ENCODE results near the gene FIGNL1.

Gene FIGNL1

GRCh38 chr7:50449881-50450589, at the start of gene FIGNL1:
Gene FIGNL1 (minus strand): TSS chr7:50450350. CDS start chr7:50447287, 3,063 bp downstream.
- peak; percentile 73 for DNase-seq

DNA sequence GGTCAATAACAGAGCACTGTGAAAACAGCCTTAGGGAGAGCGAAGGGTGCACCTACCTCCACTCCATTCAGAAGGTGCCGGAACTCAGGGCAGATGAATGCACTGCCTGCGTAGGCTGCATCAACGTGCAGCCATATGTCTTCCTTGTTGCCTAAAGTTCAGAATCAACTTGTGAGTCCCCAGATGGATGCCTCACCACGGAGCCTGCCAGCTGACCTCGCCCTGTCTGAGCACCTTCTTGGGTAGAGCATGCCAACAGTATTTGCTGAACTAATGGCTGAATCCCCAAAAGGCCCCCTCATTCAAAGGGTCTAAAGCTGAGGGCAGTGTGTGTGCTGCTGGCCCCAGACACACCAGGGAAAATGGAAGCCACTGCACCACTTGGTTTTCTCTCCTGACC, 48.9 kb upstream of the FIGNL1 start:
- DNase-seq, result no peak

DNA sequence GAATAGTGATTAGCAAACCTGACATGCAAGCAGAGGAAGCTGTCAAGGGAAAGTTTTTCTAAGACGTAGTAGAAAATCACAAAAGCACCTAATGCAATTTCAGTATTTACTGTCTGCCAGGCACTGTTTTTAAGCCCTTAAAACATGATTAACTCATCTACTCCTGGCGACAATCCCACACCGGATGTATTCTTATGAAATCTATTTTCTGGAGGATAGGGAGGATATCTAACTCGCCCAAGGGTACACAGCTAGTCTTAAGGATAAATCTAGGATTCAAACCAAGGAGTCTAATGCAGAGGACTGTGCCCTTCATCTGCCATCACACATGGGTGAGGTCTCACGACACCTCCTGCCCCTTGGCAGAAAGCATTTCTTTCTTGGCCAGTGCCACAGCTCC, 47.8 kb upstream of the FIGNL1 start:
- DNase-seq, result no peak

GRCh38 chr7:50497068-50497642, 47.0 kb upstream of the FIGNL1 start:
- no peak for DNase-seq

GRCh38 chr7:50496569-50496968, 46.4 kb upstream of the FIGNL1 start:
- DNase-seq, result no peak

DNA sequence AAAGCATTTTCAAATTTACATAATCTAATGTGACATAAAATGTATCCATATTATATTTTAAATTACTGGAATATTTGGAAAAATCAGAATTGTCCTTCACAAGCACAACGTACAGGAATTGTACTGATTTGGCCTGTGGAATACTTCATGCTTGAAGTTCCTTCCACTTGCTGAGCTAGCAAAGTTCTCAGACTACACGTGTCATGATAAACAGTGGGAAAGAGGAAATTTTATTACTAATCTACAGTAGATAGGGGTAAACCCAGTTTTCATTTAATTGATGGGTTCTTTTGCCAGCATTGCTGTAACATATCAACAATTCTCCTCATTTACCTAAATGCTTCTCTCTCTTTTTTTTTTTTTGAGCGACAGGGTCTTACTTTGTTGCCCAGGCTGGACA, 45.6 kb upstream of the FIGNL1 start:
- no peak for DNase-seq

- no peak for DNase-seq
Measured at GRCh38 chr7:50492770-50493519, 42.8 kb upstream of the FIGNL1 start.

GRCh38 chr7:50491943-50492342, 41.8 kb upstream of the FIGNL1 start:
- no peak for DNase-seq

DNA sequence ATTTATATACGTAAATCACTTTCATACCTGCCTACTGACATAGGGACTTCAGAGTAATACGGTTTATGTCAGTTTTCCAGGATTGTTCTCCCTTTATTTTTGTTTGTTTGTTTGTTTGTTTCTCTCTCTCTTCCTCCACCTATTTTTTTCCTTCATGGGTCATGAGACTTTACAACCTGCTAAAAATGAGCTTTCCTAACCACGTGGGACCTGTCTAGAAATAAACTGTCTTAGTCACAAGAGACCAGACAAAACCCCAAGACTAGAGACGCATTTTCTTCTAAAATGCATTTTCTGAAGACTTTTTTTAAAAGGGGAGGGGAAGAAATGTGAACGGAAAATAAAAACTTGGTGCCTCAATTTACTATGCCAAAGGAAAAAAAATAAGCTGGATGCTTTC, 41.1 kb upstream of the FIGNL1 start:
- DNase-seq, result no peak

DNA sequence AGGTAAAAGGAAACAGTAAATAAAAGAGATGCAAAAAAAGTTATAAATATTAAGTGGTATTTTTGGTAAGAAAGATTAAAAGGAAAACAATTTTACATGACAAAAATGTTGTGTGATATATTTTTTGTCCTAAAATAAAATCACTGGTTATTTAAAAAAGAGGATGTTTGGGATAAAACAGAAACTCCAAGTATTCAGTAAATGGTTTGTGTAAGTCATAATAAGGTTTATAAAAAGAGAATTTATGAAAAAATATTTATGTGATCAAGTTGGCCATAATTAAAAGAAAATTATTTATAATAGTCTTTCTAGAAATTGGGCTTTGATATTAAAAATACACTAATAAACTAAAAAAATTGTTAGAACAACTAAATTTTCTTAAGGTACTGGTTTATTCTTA, 38.2 kb upstream of the FIGNL1 start:
- no peak for DNase-seq

- no peak for DNase-seq
Measured at GRCh38 chr7:50486512-50486911, 36.4 kb upstream of the FIGNL1 start.

- no peak for DNase-seq
Measured at GRCh38 chr7:50481867-50482266, 31.7 kb upstream of the FIGNL1 start.

- no peak for DNase-seq
Measured at GRCh38 chr7:50480797-50481196, 30.6 kb upstream of the FIGNL1 start.

DNA sequence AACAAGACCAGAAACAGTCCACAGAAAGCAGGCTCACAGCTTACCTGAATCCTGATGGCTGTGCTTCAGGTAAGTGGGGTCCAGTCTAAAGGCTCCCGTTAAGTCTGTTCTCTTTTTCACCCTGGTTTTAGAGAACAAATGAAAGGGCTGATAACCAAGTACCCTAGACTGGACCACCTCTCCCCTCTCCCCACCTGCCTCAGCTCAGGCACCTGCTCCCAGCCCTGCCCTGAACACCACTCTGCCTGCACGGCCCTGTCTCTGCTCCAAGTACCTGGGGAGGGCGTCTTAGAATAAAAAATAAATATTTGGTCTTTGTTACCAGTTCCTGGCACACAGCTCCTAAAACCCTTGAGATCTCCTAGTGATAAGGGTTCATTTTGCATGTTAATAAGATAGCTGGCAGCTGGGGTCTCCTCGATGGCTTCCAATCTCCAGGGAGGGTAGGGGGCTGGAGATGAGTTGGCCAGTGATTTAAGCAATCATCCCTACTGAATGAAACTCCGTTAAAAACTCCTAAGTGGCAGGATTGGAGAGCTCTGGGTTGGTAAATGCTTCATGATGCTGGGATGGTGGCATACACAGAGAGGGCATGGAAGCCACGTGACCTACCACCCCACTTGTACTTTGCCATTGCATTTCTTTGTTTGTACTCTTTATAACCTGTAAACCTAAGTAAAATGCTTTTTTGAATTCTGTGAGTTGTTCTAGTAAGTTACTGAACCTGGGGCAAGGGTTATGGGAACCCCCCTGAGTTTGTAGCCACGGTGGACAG, 29.8 kb upstream of the FIGNL1 start:
- DNase-seq, result no peak

DNA sequence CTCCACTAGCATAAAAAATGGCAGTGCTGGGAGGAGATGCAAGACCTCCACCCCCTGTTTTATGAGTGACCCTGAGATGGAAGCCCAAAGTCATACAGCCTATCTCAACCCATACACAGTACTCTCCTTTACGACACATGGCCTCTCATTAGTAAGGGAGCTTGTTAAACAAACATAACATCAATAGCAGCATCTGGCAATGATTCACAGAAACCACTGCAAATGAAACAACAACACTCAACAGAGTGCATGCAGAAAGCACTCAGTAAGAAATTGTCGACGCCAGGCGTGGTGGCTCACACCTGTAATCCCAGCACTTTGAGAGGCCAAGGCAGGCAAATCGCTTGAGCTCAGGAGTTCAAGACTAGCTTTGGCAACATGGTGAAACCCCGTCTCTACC, 27.5 kb upstream of the FIGNL1 start:
- DNase-seq, result no peak

GRCh38 chr7:50476953-50477625, 26.9 kb upstream of the FIGNL1 start:
- DNase-seq, result no peak

DNA sequence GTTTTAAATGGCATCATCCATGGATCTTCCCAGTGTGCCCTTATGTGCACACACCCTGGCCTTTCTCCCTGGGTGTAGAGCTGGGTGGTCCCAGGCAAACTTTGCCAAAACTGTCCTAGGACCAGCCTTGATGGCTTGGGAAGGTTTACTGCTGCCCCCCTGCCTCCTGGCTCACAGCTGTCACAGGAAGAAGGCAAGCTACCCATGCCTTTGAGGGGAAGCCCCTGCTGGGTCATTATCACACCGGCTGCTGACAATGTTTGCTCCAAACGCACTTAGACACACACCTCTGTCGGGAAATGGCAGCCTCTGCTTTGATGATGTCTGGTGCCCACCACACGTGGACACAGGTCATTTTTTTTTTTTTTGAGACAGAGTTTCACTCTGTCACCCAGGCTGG, 25.2 kb upstream of the FIGNL1 start:
- DNase-seq, result no peak

- DNase-seq, result peak; percentile 18
Measured at GRCh38 chr7:50474382-50475160, 24.4 kb upstream of the FIGNL1 start.

DNA sequence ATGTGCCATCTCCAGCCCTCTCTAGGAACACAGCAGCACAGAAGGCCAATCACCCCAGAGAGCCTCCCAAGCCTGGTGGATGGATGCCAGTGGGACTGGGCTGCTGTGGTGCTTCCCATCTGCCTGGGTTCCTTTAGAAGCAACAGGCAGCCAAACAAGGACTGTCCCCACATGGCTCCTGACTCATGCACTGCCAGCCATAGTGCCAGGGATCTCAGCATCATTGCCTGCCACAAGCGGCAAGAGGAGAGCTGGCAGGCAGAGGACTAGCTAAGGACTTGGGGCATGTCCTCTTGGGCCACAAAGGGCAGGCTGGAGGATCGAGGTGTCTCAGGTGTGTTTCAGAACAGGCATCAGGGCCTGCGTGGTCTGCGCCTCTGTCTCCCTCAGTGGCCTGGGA, 23.4 kb upstream of the FIGNL1 start:
- DNase-seq, result no peak

GRCh38 chr7:50472427-50472826, 22.3 kb upstream of the FIGNL1 start:
- no peak for DNase-seq

- DNase-seq, result no peak
Measured at GRCh38 chr7:50471970-50472369, 21.8 kb upstream of the FIGNL1 start.
